Left kidney (tissue), 2 donors: ENCODE data around the gene PEAK1. TPM values are rescaled to one million over a fixed set of nuclear protein-coding genes. Genes with fewer than 3 reads are reported as not detected.
A peak's percentile ranks its signal among the peaks of the same experiment; 100 is the strongest.

Source experiments
- DNase-seq: peaks from one replicate; pipeline ENCODE4 v3.0.0-alpha.2; 2013
- polyA plus RNA-seq: library from polyadenylated mRNA; unstranded; fragments of 120-200 nt; gene quantifications from one replicate; pipeline ENCODE4 v1.2.1, GENCODE V29; 2013; ENCODE audit not compliant: insufficient read length

PEAK1 gene
- polyA plus RNA-seq, 1 donor, result 40.5 TPM

DNA sequence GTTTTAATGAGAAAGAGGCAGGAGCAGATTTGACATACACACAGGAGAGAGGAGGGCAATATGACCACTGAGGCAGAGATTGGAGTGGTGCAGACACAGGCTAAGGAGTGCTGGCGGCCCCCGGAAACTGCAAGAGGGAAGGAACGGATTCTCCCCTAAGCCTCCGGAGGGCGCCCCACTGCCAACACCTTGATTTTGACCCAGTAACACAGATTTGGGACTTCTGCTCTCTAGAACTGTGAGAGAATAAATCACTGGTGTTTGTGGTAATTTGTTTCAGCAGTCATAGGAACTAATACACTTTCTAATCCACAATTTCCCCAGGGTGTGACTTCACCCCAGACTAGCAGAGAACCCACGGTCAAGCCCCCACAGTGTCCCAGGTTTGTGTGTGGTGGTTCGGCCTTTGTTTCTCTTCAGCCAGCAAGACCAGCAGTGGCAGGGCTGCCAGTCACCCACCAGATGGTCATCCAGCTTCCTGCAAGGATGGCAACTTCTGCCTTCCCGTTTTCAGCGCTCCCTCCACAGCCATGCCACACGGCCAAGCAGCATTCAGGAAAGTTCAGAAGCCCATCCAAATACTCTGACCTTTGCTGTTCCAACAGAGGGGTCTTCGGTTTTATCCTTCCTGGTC is 325.4 kb downstream of the PEAK1 start:
- no peak for DNase-seq

GRCh38 chr15:77093436-77093835 is 326.5 kb downstream of the PEAK1 start:
- no peak for DNase-seq

DNA sequence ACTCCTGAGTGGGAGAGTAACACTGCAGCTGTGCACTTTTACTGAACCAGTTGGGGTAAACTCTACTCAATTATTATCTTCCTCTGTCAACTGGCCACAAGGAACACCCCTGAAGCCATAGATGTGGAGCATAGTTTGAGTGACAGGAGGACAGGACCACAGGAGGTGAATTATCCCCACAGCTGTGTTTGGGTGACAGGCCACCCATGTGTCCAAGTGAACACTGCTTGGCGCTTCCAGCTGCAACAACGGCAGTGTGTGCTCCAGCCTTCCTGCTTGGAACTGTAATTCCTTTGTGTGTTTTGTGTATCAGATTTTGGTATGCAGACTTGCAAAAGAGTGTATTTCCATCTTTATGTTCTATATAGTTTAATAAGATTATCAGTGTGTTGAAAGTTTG is 328.8 kb downstream of the PEAK1 start:
- no peak for DNase-seq

- no peak for DNase-seq
Measured at GRCh38 chr15:77087213-77087612, 332.7 kb downstream of the PEAK1 start.

GRCh38 chr15:77085297-77085696 is 334.6 kb downstream of the PEAK1 start:
- no peak for DNase-seq

- DNase-seq, result no peak
Measured at GRCh38 chr15:77084436-77084835, 335.5 kb downstream of the PEAK1 start.

GRCh38 chr15:77083381-77084160 is 336.3 kb downstream of the PEAK1 start:
- DNase-seq, result no peak

DNA sequence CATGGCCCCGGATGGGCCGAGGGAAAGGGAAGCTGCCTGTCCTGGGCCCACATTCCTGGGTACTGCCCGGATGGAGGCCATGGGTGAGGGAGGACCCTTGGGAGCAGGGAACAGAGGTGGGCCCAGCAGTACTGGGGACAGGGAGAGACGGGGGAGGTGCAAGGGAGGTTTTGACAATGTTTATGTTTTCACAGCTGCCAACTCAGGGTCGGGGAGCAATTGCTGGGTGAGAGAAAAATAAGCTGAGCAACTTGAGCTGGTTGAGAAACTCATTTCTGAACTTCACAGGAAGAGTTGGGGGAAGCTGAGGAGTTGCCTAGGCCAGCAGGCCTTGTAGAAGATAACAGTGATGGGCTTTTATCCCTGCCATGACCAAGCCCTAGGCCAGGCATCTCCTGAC is 337.9 kb downstream of the PEAK1 start:
- no peak for DNase-seq

DNA sequence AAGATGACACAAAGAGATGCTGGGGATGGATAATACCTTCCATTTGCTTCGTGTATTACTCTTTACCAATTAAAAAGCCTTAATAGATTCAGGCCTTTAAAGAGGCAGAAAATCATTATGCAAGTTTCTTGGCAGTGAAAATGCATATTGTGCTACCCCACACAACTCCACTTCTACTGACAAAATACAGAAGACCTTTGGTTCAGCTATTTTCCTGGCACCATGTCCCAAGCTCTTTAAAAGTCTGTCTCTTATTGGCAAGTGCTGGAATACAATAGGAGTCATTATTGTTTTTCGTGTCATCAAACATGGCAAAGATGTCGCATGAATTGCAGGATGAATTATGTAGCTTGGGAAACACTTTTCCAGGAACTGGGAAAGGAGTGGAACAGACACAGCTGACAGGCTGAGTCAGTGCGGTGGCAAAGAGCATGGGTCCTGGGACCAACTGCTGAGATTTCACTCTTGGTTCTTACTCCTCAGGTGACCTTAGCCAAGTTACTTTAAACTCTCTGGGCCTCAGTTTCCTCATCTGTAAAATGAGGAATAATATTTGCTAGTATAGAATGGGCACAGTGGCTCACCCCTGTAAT is 343.5 kb downstream of the PEAK1 start:
- DNase-seq, result no peak

GRCh38 chr15:77075528-77075927 is 344.4 kb downstream of the PEAK1 start:
- no peak for DNase-seq

- DNase-seq, result no peak
Measured at GRCh38 chr15:77074350-77074749, 345.6 kb downstream of the PEAK1 start.

- no peak for DNase-seq
Measured at GRCh38 chr15:77071305-77072223, 348.3 kb downstream of the PEAK1 start.

GRCh38 chr15:77070495-77071304 is 349.2 kb downstream of the PEAK1 start, which contains the start of gene TSPAN3:
TSPAN3 (minus strand) TSS chr15:77071109; CDS start chr15:77070954, 155 bp downstream.
- peak; percentile 93 for DNase-seq

- no peak for DNase-seq
Measured at GRCh38 chr15:77070180-77070494, 349.8 kb downstream of the PEAK1 start.

DNA sequence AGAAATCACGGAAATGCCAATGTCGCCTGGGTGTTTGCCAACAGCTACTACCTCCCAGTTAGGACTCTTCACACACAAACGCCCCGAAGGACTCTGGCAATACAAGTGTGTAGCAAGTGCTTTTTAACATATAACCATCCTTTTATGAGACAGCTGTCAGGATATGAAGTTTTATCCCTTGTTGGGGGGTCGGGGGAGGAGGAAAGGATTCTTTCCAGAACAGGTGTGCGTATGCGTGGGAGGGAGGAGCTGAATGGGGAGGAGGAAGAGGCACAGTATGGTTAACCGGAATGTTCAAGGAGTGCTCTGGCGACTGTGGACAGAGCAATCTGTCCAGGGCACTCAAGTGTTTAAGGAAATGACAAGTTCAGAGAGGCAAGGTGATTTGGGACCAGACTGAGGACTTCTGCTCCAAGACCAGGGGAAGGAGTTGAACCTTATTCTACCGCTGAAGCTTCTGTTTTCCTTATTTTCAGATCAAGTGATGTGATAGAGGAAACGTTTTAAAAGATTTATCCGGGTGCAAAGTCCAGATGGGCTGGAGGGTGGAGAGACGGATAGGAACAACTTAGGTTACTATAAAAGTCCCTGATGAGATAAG is 350.3 kb downstream of the PEAK1 start:
- no peak for DNase-seq

- DNase-seq, result no peak
Measured at GRCh38 chr15:77068633-77069032, 351.3 kb downstream of the PEAK1 start.

DNA sequence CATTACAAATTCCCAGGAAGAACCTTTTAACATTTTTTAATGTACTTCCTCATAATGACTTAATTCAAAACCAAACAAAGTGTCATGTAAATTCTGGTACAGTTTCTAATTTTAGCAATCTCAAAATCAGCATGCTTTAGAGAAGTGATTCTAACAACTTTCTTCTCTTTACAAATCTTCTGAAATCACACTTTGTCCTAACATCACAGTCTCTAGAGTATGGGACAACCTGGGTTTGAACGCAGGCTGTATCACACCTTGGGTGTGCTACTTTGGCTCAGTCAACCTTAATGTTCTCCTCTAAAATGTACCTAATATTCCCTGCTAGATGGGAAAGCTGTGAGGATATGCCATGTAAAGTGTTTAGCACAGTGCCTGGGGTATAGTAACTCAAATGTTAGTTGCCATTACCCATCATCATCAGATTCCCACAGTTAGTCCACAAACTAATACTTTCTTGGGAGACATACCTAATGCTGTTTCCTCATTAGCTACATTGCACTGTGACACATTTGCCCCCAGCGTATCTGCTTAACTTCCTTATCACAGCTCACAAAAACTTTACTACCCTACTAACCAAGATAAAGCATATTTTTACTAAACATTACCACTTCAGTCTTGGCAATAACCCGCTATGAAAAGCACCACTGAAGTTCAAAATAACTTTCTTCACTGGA is 352.1 kb downstream of the PEAK1 start:
- no peak for DNase-seq

DNA sequence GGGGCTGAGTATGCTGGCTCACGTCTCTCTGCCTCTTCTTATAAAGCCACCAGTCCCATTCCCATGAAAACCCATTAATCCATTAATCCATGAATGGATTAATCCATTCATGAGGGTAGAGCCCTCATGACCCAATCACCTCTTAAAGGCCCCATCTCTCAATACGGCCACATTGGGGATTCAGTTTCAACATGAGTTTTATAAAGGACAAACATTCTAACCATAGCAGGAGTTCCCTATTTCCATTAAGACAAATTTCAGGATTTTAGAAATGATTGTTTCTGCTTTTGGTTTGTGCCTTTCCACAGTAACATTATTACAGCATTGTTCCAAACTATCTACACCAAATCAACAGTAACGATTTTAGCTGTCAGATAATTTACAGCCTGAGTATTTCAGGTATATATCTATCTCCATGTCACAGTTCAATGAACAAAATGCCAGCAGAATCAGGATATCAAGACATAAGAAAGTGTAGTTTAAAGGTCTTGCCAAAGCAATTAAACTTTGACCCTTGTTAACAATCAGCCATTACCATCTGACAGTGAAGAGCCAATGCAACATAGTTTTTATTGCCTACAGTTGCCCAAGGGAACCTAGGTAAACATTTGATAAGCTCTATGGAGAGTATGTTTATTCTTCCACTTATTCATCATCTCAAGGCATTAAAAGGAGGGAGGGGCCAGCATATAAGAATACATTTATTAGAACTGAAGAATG is 352.8 kb downstream of the PEAK1 start:
- no peak for DNase-seq

GRCh38 chr15:77064539-77065308 is 355.2 kb downstream of the PEAK1 start:
- DNase-seq, result no peak
